HG03060 (cell line): ENCODE measurements around the gene PSMD1.

ENCODE experiments used
- ATAC-seq: cut with Tn5 transposase; IDR thresholded peaks from one replicate; pipeline ENCODE4 v1.9.1; 2021; ENCODE audit warnings: low read depth, moderate number of reproducible peaks; ENCODE audit not compliant: unreplicated experiment

PSMD1 gene

DNA sequence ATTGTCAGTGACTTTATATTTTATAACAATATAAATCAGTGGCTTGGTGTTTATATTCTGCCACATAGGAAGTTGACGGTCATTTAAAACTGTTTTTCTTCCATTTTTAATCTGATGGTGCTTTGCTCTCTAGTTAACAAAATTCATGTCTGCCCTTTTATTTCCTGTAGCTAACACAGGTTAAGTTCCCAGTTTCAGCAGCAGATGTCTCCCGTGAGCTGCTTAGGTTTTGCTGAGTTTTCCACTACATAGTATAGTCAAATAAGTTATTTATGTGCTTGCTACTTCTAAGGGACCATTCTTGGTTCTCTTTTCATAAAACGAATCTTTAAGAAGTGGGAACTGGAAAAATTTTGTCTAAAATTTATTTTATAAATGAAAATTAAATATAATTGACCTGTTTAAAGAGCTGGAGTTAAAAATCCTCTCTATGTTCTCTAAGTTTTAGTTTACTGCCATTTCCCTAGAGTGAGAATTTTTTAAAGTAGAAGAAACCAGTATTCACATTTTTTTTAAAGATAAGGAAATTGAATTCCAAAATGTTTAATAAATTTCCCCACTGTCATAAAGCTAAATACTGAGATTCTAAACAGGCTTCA is 47.5 kb downstream of the PSMD1 start:
- ATAC-seq = peak; percentile 63

DNA sequence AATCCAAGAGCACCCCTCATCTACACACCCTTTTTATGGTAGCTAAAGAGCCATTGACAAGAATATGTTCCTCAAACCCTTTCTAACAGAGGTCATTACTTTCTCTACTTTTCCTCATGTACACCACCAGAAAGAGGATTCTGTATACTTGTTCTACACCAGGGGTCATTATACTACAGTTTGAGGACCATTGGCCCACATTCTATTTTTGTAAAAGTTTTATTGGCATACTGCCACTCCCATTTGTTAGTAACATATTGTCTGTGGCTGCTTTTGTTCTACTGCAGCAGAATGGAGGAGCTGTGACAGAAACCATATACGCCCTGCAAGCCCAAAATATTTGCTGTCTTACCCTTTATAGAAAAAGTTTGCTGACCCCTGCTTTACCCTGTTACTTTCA is 53.9 kb downstream of the PSMD1 start:
- ATAC-seq = no peak

DNA sequence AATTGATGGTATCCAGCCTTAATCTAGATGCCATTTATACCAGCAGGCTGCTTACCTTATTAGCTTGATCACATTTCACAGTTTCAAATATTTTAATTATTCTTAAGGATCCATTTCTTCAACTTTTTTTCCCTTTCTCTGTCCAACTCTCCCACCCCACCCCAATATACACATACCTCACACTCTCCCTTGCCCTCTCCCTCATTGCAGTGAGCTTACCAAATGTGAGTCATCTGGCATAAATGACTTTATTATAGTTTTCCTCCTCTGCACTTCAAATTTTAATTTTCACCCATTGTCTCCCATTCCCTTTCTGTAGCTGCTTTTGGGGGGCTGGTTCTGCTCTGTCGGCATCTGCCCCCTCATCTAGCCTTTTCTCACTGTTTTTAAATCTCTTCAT is 55.3 kb downstream of the PSMD1 start:
- ATAC-seq = no peak

DNA sequence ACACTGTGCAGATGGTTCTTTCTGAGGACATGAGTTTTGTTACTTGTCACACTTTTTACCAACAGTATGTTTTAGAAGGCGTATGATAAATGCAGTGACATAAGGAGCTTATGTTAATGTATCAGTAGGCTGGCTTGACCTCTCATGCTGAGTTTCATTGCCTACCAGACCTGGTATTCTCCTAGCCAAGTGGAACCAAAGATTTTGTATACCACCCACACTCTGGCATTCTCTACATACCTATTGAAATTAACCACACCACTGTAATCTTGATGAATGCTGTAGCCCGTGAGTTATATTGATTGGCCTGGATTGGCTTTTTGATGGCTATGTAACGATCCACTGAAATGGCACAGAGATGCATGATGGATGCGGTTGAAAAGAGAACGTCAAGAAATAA is 56.8 kb downstream of the PSMD1 start:
- ATAC-seq = no peak

DNA sequence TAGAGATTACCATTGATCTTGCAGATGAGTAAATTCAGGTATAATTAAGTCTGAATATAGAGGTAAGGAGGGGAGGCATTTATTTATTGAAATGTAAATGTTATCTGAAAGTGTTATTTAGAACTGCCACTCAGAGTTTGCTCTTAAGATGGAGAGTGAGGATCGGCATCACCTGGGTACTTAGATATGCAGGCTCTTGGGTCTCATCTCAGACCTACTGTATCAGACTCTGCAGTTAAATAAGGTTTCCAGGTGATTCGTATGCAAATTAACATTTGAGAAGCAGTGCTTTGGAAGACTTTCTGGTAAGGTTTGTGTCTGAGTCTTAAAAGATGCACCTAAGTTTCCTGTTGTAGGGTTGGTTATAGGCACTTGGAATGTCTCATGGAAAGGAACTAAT is 59.0 kb downstream of the PSMD1 start:
- ATAC-seq = no peak

DNA sequence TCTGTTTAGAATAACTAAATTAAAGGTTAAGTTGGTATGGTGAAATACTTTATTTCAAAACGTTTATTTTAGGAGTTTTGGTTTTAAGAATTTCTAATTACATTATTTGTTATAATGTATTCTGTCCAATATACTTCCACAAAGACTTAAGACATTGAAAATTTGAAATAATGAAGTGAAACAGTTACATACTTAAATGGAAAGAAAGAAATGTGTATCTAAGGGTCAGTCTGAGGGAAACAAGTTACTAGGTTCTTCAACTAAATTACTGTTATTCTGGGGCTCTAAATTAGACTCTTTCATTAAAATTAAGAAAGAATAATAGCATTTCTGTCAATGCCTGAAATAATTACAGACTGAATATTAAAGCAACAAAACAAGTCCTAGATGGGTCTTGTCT is 60.5 kb downstream of the PSMD1 start:
- no peak for ATAC-seq

DNA sequence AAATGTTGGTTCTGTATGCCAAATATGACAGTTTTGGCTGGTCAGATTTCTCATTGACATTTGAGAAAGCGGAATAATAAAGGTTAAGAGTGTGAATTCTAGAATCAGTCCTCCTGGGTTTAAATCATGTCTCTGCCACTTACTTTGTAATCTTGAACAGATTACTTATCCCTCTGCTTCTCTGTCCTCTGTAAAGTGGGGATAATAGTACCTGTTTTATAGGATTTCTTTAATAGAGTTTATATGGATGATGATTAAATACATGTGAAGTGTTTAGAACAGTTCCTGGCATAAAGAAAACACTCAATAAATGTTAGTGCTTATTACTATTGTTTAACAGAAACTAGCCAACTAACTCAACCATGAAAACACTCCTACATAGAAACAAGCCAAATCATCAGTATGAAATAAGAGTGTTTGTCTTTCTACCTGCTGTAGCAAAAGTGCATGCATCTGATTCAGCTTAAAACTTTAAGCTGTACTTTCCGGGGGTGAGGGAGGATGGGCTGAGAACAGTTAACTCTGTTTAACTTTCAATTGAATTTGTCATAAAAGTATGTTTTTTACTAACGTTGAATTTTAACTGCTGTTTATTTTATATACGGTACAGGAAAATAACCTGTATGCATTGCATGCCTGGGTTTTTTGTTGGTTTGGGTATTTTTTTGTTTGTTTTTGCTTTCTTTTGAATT is 61.4 kb downstream of the PSMD1 start:
- no peak for ATAC-seq

DNA sequence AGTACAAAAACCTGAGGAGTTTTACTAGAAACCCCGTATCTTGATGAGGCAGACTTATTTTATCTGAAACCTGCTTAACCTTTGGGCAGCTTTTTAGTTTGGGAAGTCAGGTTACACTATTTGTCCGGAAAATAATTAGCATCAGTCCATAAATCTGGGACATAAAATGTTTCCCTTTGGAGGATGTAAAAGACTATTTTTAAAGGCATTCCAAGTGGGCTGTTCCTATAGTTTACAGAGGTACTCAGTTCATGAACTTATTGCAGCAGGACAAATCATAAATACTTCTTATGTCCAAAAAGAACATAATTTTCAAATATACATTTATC is 61.9 kb downstream of the PSMD1 start:
- no peak for ATAC-seq

DNA sequence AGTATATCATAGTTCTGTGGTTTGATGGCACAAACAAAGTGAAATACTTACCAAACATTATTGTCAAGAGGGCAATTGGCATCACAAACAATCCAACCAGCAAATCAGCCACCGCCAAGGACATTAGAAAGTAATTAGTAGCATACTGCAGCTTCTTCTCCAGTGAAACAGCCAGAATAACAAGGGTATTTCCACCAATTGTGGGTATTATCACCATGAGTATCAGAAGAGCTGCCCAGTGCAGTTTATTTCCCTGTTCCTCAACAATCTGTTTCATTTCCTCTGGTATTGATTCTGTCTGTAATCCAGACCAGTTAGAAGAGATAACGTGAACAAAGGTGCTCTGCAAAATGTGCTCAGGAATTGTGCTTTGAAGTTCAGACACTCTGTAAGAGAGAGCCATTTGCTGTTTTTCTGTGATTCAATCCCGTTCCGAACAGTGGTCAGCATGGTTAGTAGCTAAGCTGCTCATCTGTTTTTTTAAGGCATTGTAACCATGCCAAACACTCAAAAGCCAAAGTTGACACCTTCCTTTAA is 66.8 kb downstream of the PSMD1 start:
- ATAC-seq = no peak

DNA sequence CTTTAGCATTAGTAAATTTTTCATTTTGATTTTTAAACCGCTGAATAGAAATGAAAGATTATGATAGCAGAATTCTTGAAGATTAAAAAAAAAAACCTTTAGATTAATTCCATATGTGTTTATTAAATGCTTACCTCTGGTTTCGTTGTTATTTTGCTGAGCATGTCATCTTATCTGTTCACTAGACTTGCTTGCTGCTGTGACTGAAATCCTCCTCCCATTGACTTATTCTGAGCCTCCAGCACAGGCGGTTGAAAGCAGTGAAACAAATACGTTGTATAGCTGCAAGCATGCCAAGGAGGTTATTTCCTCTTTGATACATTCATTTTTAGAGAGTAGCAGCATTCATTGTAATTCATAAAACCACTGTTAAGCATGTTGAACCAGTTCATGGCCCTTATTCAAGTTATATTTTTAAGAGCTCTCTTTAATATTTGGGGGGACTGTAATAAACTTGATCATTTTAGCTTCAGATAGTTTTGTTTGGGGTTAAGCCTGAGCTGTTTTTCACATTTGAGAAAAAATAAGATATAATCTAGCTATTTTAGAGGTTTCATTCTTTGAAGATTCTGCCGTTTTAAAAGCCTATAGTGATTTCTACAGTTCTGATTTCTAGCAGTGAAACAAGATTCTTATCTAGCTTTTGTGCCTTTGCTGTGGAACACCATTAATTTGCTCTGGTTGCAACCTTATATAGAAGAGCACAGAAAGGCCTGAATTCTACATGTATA is 68.3 kb downstream of the PSMD1 start, which contains the start of gene HTR2B:
HTR2B (minus strand) TSS at position 205 of the 731 bp plus-strand sequence. CDS start 1,278 bp downstream, outside the sequence.
- ATAC-seq = no peak

DNA sequence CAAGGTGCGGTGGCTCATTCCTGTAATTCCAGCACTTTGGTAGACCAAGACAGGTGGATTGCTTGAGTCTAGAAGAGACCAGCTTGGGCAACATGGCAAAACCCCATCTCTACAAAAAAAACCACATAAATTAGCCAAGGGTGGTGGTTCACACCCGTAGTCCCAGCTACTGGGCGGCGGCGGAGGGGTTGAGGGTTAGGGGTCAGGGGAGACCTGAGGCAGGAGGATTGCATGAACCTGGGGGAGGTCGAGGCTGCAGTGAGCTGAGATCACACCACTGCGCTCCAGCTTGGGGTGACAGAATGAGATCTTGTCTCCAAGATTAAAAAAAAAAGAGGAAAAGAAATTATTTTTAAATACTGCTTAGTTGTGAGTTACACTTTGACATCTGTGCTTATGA is 69.5 kb downstream of the PSMD1 start:
- no peak for ATAC-seq

DNA sequence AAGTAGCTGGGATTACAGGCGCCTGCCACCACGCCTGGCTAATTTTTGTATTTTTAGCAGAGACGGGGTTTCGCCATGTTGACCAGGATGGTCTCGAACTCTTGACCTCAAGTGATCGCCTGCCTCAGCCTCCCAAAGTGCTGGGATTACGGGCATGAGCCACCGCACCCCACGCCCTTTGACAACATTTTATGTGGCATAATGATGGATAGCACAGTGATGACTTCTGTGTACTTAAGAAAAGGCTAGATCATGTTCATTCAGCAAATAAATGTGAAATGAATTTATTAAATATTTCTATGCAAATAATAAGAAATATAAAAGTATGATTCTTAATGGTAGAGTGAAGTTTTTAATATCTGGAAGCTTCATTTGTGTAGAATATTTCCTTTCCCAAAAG is 70.8 kb downstream of the PSMD1 start:
- ATAC-seq = no peak

DNA sequence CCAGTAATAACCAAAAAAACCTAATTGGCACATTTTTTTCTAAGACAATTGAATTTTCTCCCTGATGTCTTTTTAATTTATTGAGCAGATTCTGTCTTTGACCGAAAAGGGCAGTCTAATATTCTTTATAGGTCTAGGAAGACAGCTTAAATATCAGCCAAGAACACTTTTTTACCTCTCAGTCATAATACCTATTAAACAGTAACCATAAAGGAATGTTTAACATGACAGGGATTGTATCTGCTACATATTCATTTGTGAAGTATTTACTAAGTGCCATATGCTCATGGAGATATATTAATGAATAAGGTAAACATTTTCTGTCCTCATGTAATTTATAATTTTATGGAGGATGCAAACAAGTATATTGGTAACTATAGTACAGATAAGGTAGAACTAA is 71.3 kb downstream of the PSMD1 start:
- no peak for ATAC-seq

DNA sequence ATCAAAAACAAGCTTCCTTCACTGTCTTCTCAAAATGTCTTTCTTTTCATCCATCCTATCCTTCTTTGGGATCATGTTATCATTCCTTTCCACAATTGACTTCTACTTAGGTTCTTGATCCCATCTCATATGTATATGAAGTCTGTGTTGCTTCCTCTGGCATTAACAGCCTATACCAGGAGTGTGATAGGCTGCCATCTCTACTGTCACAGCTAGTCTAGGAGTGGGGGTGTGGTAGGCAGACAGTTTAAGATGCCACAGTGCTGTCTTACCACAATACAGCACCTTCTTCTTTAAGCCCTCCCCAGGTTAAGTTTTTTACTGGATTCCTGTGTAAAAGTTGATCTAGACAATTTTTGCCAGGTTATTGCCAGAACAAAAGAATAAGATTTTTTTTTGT is 71.9 kb downstream of the PSMD1 start:
- no peak for ATAC-seq

DNA sequence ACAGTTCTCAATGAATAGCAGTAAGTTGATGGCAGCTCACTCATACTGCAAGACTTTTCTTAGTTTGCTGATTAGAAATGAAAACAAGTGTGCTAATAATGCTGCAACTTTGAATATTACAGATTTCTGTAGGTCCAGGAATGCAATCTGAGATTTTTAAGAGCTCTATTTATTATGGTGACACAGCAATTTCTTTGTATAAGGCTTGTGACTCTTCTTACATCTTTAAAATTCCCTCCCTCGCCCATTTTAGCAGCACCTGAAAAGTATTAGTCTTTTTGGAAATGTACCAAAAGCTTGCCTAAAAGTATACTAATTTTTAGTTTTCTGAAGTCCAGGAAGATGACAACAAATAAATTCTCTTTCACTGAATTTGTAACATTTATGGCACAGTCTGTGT is 72.5 kb downstream of the PSMD1 start:
- no peak for ATAC-seq

DNA sequence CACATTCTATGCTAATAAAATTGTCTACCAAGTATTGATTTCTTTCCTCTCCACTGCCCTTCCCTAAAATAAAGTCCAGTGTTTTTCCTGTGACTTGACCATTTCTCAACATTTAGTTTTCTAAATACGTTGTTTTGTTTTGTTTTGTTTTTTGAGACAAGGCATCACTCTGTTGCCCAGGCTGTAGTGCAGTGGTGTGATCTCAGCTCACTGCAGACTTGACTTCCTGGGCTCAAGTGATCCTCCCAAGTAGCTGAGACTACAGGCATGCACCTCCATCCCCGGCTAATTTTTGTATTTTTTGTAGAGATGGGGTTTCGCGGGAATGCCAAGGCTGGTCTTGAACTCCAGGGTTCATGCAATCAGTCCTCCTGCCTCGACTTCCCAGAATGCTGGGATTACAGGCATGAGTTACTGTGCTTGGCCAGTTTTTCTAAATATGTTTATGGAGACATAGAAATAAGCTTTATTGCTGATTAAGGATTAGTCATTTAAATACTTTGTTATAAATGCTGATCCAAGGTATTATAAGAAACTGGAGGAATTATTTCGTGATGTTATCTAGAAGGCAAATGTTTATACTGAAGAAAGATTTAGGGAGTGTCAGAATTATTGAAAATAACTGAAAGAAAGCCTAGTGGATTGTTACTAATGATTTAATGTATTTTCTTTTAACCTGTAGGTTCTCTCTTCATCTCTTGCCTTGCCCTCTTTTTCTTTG is 73.8 kb downstream of the PSMD1 start:
- no peak for ATAC-seq

DNA sequence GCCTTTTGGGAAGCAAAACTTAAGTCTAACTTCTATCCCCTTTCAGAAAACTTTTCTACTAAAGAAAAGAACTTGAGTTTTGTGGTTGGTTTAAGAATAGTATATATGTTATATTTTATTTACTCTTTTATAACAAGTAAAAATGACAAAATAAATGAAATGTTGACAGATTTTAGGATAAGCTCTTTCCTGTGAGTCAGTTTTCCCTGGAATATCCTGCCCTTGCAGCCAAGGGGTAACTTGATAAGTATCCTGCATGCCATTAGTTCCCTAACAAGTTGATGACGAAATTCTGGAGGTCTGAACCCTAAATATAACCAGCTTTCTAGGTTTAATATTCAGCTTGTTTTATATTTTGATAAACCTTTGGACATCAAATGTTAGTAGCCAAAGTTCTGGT is 75.5 kb downstream of the PSMD1 start:
- ATAC-seq = no peak

DNA sequence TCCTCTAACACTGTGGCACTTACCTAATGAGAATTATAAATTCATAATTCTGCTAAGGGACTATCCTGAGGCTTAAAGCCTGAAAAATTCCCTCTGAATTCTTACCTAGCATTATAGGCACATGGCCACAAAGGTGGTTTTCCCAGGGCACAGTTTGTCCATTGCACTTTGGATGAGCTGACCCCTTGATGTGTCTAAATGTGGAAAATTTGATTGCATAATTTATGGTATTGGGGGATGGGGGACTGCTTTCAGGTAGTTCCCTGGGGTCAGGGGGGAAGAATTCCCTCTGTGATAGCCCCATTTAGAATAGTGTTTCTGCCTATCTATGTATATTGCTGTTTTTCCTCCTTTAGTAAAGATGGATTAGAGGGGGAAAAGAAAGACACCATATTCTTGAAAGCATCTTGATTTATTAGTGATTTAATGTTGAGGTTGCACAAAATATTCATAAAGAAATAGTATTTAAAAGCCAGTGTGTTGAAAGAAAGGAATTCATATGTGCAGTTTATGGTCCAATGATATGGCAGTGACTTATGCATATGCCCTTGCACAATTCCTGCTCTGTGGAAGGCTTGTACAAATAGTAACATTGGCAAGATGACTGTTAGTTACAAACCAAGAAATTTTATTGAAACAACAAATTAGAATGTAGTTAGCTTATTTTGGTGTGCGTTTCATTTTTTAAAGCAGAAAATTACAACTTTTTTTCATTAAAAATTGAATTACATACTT is 76.9 kb downstream of the PSMD1 start:
- no peak for ATAC-seq

DNA sequence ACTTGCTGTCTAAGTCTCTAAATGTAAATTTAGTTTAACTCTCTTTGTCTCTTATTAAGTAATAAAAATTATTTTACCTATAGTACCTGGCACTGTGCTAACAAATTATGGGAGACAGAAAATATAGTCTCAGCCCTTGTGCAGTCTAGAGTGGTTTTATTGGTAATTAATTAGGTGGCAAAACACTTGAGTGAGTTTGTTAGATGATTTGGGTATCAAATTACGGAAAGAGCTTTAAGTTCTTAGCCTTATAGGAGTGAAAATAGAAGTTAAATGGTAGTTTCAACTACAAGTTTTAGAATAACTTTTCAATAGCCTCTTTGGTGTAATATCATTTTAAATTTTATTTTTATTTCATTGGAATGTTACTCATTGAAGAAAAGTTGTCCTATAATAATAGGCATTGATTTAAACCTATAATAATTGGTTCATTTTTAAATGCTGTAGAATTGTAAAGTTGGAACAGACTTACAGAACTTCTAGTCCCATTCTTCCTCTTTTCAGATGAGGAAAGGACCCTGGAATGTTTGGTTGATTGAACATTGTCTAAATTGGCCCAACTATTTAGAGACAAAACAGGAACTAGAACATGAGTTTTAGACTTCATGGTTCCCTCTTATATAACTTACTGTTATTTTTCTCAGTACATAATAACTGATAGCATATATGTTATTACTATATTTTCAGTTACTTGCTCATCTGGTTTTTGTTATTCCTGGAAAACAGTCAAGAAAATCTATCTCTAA is 78.4 kb downstream of the PSMD1 start:
- no peak for ATAC-seq

DNA sequence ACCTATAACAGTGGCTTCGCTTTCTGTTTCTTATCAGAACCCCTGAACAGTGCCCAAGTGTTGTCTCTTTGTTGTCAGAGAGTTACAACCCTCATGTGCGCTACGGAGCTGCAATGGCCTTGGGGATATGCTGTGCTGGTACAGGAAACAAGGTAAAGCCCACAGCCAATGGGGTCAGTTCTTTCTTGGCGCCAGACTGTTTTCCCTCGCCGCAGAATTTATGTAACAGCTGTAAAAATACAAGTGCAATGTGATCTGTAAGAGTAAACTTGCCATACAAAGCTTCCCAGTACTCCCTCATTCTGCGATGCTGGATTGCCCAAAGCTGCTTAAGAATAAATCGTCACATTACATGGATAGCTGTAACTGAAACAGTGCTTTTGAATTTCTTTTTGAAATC is 82.0 kb downstream of the PSMD1 start:
- ATAC-seq = no peak
